Activated B cell treated with CpG ODN at 0.5 μM for 24 hours (primary cell): ENCODE results near the gene SLC15A2. TPM values are rescaled to one million over a fixed set of nuclear protein-coding genes. Genes with fewer than 3 reads are reported as not detected.
"Not testable (repeated sequence)": the region's sequence is repeated elsewhere in the genome, so short reads cannot be mapped to it uniquely, and the experiment has no call there.

ENCODE experiments used
- ATAC-seq: fragments of 200-7000 bp; cut with Tn5 transposase; one replicate; pipeline ENCODE4 v1.10.0; 2021; ENCODE audit warnings: low read depth, mild to moderate bottlenecking, moderate library complexity
- CTCF ChIA-PET: fragments of 350-600 bp; sonication (Branson Sonifier 250); formaldehyde crosslinking; loops from one replicate; lab custom pipeline; 2021; ENCODE audit warnings: antibody characterized with exemption; lab: Charles Lee
- POLR2A ChIA-PET: fragments of 350-600 bp; sonication (Branson Sonifier 250); formaldehyde crosslinking; loops from one replicate; lab custom pipeline; 2021; ENCODE audit warnings: antibody characterized with exemption; lab: Charles Lee
- DNase-seq: peaks from one replicate; pipeline ENCODE4 v3.0.0; 2022
- H3K27ac Mint-ChIP-seq: one replicate; pipeline ENCODE4 v1.8.0; 2020; ENCODE audit warnings: mixed read lengths
- H3K27me3 Mint-ChIP-seq: one replicate; pipeline ENCODE4 v1.8.0; 2021; ENCODE audit warnings: mixed read lengths
- H3K36me3 Mint-ChIP-seq: one replicate; pipeline ENCODE4 v1.8.0; 2021; ENCODE audit warnings: low read depth, mixed read lengths
- H3K4me1 Mint-ChIP-seq: one replicate; pipeline ENCODE4 v1.8.0; 2021; ENCODE audit warnings: mixed read lengths
- H3K4me3 Mint-ChIP-seq: one replicate; pipeline ENCODE4 v1.8.0; 2020; ENCODE audit warnings: mild to moderate bottlenecking, mixed read lengths
- H3K9me3 Mint-ChIP-seq: one replicate; pipeline ENCODE4 v1.8.0; 2020; ENCODE audit warnings: mixed read lengths
- intact Hi-C: fragments of 100-400 bp; cut with micrococcal nuclease; formaldehyde crosslinking; loops from one replicate; pipeline ENCODE4 v1.15.1; 2024
- total RNA-seq: library from RNA; stranded (reverse); gene quantifications from 2 replicates; pipeline ENCODE4 v1.2.3, GENCODE V29; 2022
- TF ChIP-seq, protein P1 (sequence below): fragments of 200-600 bp; IDR thresholded peaks from one replicate; pipeline ENCODE4 v1.8.0; 2022; ENCODE audit warnings: antibody characterized with exemption, mild to moderate bottlenecking

Gene SLC15A2
- total RNA-seq, 1 donor from 2014 or later: 16.0 TPM

- Mint-ChIP-seq H3K27ac (no peak overlapping the region), H3K36me3 (peaks cover 88% of the 10 kb centered on the region), H3K27me3 (no peaks in the 10 kb centered on the region), H3K4me1 (peaks cover 1% of the 10 kb centered on the region), H3K9me3 (no peaks in the 10 kb centered on the region), H3K4me3 (no peak overlapping the region)
- ATAC-seq (no peak), DNase-seq (no peak)
- CTCF ChIA-PET: no interaction called here
- POLR2A ChIA-PET: no interaction called here
- TF ChIP-seq, protein P1, sequence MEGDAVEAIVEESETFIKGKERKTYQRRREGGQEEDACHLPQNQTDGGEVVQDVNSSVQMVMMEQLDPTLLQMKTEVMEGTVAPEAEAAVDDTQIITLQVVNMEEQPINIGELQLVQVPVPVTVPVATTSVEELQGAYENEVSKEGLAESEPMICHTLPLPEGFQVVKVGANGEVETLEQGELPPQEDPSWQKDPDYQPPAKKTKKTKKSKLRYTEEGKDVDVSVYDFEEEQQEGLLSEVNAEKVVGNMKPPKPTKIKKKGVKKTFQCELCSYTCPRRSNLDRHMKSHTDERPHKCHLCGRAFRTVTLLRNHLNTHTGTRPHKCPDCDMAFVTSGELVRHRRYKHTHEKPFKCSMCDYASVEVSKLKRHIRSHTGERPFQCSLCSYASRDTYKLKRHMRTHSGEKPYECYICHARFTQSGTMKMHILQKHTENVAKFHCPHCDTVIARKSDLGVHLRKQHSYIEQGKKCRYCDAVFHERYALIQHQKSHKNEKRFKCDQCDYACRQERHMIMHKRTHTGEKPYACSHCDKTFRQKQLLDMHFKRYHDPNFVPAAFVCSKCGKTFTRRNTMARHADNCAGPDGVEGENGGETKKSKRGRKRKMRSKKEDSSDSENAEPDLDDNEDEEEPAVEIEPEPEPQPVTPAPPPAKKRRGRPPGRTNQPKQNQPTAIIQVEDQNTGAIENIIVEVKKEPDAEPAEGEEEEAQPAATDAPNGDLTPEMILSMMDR: no peak
- intact Hi-C loops: no loop called here
These were observed 24.7 kb downstream of the SLC15A2 start for GRCh38 chr3:121918779-121919483.

GRCh38 chr3:121924734-121925133, 30.5 kb downstream of the SLC15A2 start:
- Mint-ChIP-seq H3K4me3 (no peak overlapping the region), H3K9me3 (no peaks in the 10 kb centered on the region), H3K27ac (no peak overlapping the region), H3K27me3 (no peaks in the 10 kb centered on the region), H3K36me3 (peaks cover 88% of the 10 kb centered on the region), H3K4me1 (no peaks in the 10 kb centered on the region)
- TF ChIP-seq, protein P1: no peak
- CTCF ChIA-PET: no interaction called here
- intact Hi-C loops: no loop called here
- POLR2A ChIA-PET: interaction anchor here (0.6 kb wide), 1 partner anchor 10 kb away, joined by 4 read pairs; no protein-coding TSS in a partner anchor
- ATAC-seq (no peak), DNase-seq (no peak)

GRCh38 chr3:121926380-121926779, 32.2 kb downstream of the SLC15A2 start:
- intact Hi-C loops: no loop called here
- Mint-ChIP-seq H3K27me3 (no peaks in the 10 kb centered on the region), H3K9me3 (no peaks in the 10 kb centered on the region), H3K36me3 (peaks cover 92% of the 10 kb centered on the region), H3K4me3 (no peak overlapping the region), H3K27ac (no peak overlapping the region), H3K4me1 (no peaks in the 10 kb centered on the region)
- DNase-seq (no peak), ATAC-seq (no peak)
- ChIA-PET CTCF (no interaction called here), POLR2A (no interaction called here)
- TF ChIP-seq, protein P1: no peak

- H3K4me1 Mint-ChIP-seq, H3K9me3 Mint-ChIP-seq, H3K27me3 Mint-ChIP-seq, DNase-seq, H3K27ac Mint-ChIP-seq, POLR2A ChIA-PET, ATAC-seq, CTCF ChIA-PET, H3K4me3 Mint-ChIP-seq, intact Hi-C loops: not testable (repeated sequence)
- peaks cover 63% of the 10 kb centered on the region for H3K36me3 Mint-ChIP-seq
These were observed 44.1 kb downstream of the SLC15A2 start for GRCh38 chr3:121938141-121938855.

- POLR2A ChIA-PET: no interaction called here
- Mint-ChIP-seq H3K4me3 (no peak overlapping the region), H3K27ac (no peak overlapping the region), H3K9me3 (no peaks in the 10 kb centered on the region), H3K27me3 (no peaks in the 10 kb centered on the region), H3K36me3 (peaks cover 54% of the 10 kb centered on the region), H3K4me1 (no peaks in the 10 kb centered on the region)
- intact Hi-C loops: no loop called here
- no peak for ATAC-seq
- no peak for DNase-seq
- TF ChIP-seq, protein P1: no peak
- CTCF ChIA-PET: no interaction called here
These were observed 47.4 kb downstream of the SLC15A2 start for GRCh38 chr3:121941592-121941991.
